Activated naive CD4-positive, alpha-beta T cell treated with anti-CD3 and anti-CD28 coated beads, Interleukin-2, amount 50 U/mL, for 72 hours (primary cell): ENCODE results near the gene EME2. TPM values are rescaled to one million over a fixed set of nuclear protein-coding genes. Genes with fewer than 3 reads are reported as not detected.

Source experiments
- ATAC-seq, 2 donors: fragments of 150-1000 bp; cut with Tn5 transposase; 2 replicates each; pipeline ENCODE4 v1.10.0; 2021; ENCODE audit warnings: mild to moderate bottlenecking in 2 of 2, moderate library complexity in 2 of 2
- DNase-seq, 2 donors: peaks; one replicate each; pipeline ENCODE4 v3.0.0; 2021 to 2022; ENCODE audit warnings: low spot score in 2 of 2
- H3K27ac Mint-ChIP-seq, 2 donors: one replicate each; pipeline ENCODE4 v1.8.0; 2022; ENCODE audit warnings: mild to moderate bottlenecking in 2 of 2, mixed read lengths in 2 of 2
- H3K36me3 Mint-ChIP-seq, 2 donors: one replicate each; pipeline ENCODE4 v1.8.0; 2022; ENCODE audit warnings: mixed read lengths in 2 of 2
- H3K9me3 Mint-ChIP-seq, 2 donors: one replicate each; pipeline ENCODE4 v1.8.0; 2022; ENCODE audit warnings: mixed read lengths in 2 of 2
- total RNA-seq, 2 donors: library from RNA; stranded (reverse); gene quantifications; one replicate each; pipeline ENCODE4 v1.2.3, GENCODE V29; 2022

EME2 gene
- total RNA-seq, 2 donors from 2014 or later = 21.9 to 24.0 TPM

DNA sequence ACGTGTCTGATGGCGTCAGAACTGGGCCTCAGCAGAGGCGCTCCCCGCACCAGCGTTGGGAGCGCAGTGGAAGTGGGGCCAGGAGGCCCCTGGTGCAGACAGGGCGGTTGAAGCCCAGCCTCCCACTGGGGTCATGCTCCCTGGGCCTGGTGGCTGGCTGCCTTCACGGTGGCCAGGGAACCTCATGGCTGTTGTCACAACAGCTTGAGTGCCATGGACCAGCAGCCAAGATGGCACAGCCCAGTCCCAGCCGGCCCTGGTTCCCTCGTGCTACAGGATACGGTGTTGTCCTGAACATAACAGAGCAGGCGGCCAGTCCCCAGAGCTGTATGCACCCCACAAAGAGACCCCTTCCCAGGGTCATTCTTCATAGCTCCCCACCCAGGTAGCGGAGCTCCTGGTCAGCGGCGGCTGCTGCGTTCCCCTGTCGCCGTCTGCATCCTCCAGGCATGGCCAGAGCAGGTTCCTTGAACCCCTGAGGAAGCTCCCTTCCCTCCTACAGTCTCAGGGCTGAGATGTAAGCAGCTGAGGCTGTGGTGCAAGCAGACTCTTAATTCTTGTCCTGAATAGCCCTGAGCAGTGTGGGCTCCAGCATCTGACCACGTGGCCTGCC, 31.0 kb upstream of the EME2 start:
- H3K27ac Mint-ChIP-seq = no peak overlapping the region
- H3K9me3 Mint-ChIP-seq = no peaks in the 10 kb centered on the region
- no peak for DNase-seq
- H3K36me3 Mint-ChIP-seq = no peaks in the 10 kb centered on the region
- ATAC-seq = peak in 1 of 2 donors; percentile 16

DNA sequence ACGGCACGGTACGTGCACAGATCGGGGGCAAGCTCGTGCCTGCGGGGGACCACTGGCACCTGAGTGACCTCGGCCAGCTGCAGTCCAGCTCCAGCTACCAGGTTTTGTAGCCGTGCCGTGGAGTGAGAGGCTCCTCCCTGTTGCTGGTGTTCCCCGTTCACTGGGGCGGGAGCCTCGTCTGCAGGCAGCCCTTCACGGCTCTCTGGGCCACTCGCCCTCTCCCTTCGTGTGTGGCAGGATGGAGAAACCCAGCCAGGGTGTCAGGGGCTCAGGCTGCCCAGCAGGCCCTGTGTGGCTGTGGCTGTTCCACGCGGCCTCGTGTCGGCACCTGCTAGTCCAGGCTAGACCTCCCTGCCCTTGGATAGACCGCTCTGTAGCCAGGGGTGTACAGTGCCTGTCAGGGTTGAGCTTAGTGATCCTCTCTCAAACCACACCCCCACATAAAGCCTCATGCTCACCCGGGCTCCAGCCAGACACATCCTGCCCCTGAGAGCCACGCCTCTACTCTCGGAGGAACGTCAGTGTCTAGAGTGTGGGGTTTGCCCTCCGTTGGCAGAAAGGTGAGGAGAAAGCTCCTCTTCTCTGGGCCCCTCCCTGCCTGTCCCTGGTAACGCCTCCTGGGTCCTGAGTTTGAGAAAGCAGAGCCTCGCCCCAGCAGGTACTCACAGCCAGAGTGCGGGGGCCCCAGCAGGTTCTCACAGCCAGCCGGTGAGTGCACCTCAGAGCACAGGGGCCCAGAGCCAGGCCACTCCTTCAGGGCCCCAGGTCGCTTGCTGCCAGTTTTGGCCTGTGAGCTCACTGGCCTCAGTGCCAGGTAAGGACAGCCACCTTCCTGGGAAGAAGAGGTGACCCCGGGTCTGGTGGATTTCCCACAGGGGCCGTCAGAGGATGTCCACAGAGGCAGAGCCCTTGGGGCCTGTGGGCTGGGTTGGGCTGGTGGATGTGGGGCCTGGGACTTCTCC, 29.0 kb upstream of the EME2 start:
- no peak for ATAC-seq
- DNase-seq = no peak
- H3K36me3 Mint-ChIP-seq = no peaks in the 10 kb centered on the region
- no peaks in the 10 kb centered on the region for H3K9me3 Mint-ChIP-seq
- no peak overlapping the region for H3K27ac Mint-ChIP-seq

DNA sequence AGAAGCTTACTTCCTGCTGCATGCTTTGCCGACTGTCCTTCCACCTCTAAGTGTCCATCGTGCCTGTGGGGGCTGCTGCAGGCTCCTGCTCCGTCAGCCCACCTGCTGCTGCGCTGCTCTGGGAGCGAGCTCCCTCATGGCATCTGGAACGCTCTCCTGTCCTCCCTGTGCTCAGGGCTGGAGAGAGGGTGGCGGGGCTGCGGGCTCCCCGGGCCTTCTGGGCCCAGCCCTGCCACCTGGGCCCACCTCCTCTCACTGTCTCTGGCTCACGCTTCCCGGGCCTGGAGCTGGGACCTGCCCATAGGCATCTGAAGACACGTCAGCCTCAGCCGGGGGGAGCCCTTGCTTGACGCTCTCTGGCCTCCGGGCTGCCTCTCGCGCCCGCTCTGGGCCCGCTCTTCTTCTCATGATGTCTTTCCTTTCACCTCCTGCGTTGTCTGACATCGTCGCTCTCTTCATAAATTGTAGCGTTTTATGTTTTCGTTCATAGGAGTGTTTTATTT, 28.2 kb upstream of the EME2 start:
- H3K27ac Mint-ChIP-seq = peak overlapping the region in 1 of 2 donors; percentile 58
- ATAC-seq (no peak), DNase-seq (no peak)
- H3K9me3 Mint-ChIP-seq = no peaks in the 10 kb centered on the region
- H3K36me3 Mint-ChIP-seq = no peaks in the 10 kb centered on the region

DNA sequence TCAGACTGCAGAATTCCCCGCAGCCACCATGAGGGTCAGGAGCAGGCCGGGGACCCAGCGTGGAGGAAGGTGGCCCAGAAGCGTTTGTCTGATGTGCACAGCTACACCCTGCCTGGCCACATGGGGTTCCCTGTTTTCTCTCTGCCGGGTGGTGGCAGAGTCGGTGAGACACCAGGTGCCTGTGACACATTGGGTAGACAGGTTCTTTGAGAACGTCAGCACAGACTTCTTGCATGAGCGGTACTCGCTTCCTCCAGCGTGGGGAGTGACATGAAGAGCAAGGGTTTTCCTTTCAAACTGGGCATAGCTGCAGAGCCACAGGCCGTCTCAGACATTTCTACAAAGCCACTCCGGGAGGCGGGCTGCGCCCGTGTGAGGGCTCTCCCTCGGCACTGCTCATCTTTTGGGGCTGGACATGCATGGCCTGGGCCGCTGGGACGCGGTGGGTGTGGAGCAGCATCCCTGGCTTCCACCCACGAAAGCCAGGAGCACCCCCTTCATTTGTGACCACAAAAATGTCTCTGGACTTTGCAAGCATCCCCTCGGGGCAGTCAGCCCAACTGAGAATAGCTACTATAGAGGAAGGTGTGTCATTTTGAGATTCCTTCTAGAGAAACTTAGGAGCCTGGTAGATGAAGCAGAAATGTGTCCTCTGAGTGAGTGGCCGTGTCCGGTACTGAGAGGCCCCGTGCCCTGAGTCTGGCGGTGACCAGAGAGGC, 27.3 kb upstream of the EME2 start:
- no peak for ATAC-seq
- Mint-ChIP-seq H3K27ac (peak overlapping the region in 1 of 2 donors; percentile 44), H3K36me3 (no peaks in the 10 kb centered on the region), H3K9me3 (no peaks in the 10 kb centered on the region)
- DNase-seq = no peak

DNA sequence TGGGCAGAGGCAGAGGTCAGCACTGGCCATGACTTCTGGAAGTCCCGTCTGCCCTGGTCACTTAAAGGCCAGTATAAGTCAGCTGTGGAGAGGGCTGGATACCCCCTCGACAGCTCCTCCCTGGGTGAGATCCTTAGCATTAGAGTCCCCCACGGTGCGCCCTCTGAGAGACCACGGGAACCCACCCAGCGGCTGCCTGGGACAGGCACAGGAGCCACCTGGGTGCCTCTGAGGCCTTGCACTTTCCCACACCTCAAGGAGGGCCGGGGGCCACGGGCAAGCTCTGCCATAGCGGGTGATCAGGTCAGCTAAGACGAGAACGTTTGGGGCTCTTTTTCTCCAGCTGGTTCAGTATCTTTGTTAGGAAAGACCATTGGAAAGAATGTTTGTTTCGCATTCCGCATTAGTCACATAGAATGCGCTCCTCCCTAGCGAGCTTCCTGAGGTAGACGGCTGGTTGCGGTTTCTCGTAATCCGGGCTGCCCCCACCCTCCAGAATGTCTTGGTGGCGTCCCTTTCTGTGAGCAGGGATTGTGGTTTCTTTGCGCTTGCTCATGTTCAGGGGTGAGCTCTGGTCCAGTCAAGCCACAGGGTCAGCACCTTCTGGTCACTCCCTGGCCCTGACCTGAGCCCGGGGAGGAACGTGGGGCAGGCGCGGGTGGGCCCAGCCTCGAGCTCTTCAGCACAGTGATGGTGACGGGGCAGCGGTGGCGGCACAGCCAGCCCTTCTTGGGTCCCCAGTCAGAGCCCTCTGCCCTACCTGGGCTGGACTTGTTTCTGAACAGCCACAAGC, 26.5 kb upstream of the EME2 start:
- DNase-seq (no peak), ATAC-seq (no peak)
- H3K36me3 Mint-ChIP-seq = no peaks in the 10 kb centered on the region
- H3K9me3 Mint-ChIP-seq = no peaks in the 10 kb centered on the region
- peak overlapping the region in 1 of 2 donors; percentile 44 for H3K27ac Mint-ChIP-seq

DNA sequence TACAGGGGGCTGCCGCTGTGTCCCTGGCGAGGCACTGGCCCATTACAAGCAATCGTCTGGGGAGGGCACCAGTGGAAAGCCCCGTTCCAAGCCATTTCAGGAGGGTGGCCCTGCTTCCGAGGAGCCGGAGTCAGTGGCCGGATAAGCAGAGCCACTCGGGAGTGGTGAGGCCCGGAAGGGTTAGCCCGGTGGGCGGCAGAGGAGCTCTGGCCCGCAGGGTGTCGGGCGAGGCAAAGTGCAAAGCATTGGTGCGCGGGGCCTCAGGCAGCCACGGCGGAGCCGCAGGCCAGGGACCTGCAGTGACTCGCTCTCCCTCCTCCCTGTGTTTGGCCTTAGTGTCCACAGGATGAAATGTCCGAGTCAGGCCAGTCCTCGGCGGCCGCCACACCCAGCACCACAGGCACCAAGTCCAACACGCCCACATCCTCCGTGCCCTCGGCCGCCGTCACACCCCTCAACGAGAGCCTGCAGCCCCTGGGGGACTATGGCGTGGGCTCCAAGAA, 25.9 kb upstream of the EME2 start:
- no peaks in the 10 kb centered on the region for H3K36me3 Mint-ChIP-seq

DNA sequence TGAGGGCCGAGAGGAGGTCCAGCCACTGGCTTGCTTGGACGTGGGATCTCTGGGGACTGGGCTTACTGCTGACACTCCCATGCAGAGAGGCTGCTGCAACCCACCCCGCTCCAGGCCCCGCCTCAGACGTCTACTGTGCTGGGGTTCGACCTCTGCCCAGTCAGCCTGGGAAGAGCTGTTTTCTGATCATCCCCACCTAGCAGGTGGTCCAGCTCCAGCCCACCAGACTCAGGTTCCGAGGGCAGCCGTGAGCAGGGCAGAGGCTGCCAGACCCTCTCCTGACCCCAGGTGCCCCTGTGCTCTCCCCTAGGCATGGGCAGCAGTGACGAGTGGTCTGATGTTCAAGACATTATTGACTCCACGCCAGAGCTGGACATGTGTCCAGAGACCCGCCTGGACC, 24.7 kb upstream of the EME2 start:
- Mint-ChIP-seq H3K27ac (no peak overlapping the region), H3K36me3 (no peaks in the 10 kb centered on the region), H3K9me3 (no peaks in the 10 kb centered on the region)
- no peak for ATAC-seq
- no peak for DNase-seq

More for the DNA sequence above, 25.9 kb upstream of the EME2 start:
- no peak for DNase-seq
- no peak for ATAC-seq
- Mint-ChIP-seq H3K27ac (no peak overlapping the region), H3K9me3 (no peaks in the 10 kb centered on the region)

DNA sequence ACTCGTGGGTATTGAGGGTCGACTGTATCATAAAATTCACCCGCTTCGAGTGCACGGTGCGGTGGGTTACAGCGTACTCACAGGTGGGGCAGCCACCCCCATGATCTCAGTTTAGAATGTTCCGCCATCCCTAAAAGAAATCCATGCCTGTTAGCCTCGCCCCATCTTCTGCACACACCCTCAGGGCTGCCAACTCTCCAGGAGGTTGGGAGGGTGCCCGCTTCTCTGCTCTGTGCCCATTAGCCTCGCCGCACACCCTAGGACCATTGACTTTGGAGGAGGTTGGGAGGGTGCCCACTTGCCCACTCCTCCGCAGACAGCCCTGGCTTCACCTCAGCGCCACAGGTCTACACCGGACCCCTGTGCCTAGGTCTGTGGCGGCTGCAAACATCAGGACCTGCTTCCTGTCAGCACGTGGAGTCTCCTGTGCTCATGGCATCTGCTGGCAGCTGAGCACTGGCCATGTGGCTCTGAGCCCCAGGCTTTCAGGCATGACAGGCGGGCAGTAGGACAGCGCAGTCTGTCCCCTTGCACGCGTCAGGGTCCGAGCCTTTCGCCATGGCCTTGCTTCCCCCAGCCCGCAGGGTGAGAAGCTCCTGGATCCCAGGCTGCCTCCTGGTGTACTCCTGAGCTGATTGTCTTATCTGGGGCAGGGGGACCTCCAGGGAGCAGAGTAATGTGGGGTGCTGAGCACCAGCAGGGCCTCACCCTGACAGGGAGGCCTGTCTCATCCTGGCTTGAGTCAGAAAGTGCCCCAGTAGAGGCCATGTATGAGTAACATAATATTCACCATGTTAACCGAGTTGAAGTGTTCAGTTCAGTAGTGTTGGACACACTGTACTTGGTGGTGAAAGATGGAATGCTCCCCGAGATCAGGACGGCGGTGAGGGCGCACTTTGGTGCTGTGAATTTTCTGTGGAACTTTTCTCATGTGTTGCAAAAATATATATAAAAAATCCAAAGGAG, 23.2 kb upstream of the EME2 start:
- H3K36me3 Mint-ChIP-seq = no peaks in the 10 kb centered on the region
- DNase-seq = no peak
- peak in 1 of 2 donors; percentile 26 for ATAC-seq
- no peaks in the 10 kb centered on the region for H3K9me3 Mint-ChIP-seq
- H3K27ac Mint-ChIP-seq = no peak overlapping the region

DNA sequence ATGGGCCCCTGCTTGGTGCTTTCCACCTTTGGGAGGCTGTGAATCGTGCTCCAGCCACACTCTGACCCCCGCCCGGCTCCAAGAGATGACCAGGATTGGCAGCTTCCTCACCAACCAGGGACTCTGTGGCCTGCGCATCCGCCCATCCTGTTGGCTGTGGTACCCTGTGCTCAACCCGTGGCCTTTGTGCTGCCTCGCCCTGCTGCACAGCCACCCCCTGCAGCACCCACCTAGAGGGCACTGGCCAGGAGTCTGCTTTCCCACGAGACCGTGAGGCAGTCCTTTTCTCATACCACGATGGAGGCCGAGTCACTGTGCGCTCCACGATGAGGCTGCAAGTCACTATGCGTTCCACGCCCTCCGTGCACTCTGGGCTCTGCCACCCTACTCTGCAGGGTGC, 20.7 kb upstream of the EME2 start:
- DNase-seq (no peak), ATAC-seq (no peak)
- no peaks in the 10 kb centered on the region for H3K36me3 Mint-ChIP-seq
- no peak overlapping the region for H3K27ac Mint-ChIP-seq
- no peaks in the 10 kb centered on the region for H3K9me3 Mint-ChIP-seq

DNA sequence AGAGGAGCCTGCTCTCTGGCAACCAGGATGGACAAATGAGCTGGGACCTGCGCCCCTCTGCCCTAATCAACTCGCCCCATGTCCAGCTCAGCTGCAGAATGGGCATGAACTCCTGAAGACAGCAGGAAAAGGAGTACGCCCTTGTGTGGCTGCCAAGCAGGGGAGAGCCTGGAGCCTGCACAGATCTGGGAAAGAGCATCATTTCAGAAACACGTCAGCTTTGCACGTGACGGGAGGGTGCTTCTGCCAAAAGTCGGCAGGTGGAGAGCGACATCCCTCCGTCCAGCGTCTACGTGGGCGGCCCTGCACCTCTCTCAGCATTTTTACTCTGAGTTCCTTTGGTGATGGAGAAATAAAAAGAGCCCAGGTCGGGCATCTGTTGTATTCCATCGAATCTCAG, 19.8 kb upstream of the EME2 start:
- ATAC-seq (no peak), DNase-seq (no peak)
- Mint-ChIP-seq H3K9me3 (no peaks in the 10 kb centered on the region), H3K27ac (no peak overlapping the region), H3K36me3 (no peaks in the 10 kb centered on the region)

DNA sequence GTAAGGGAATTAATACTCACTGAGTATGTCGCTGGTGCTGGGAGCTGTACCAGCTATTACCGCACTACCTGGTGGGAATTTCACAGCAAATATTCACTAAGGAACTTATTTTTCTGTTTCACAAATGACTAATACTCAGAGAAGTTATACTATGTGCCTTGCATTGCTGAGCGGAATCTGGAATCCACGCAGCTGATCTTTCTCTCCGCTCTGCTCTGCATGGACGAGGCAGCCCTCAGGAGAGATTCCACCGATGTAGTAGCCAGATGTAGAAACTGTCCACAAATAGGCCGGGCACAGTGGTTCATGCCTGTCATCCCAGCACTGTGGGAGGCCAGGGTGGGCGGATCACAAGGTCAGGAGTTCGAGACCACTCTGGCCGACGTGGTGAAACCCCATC, 18.4 kb upstream of the EME2 start:
- DNase-seq (no peak), ATAC-seq (no peak)
- Mint-ChIP-seq H3K36me3 (no peaks in the 10 kb centered on the region), H3K27ac (no peak overlapping the region), H3K9me3 (no peaks in the 10 kb centered on the region)

DNA sequence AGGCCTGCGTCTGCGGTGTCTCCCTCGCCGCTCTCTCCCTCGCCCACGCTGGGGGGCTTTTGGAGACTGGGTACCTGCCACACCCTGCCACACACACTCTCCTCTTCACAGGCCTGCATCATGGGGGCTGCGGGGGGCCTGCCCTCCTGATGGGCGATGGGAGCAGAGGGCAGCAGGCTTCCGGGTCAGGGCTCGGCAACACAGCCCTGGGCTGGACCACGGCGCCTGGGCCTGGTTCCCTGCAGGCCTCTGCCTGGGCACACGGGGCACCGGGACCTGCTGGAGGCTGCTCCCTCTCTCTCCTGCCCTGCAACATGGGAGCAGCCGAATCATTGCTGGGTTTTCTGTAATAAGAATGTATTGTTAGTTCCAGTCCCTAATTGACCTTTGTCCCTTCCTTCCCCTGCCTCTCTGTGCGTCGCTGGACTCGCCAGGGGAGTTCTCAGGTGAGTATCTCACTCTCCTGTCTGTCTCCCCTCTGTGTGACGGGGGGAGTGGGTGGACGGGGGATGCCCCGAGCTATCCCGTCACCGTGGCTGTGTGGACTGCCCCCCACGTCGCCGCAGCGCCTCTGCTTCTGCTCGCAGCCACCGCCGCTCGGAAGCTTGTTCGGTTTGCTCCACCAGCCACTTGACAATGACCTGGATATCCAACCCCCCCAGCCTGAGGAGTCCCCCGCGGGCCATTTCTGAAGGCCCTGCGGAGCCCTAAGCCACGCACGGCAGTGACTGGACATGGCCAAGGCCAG, 14.7 kb upstream of the EME2 start:
- no peak for ATAC-seq
- no peak for DNase-seq
- peak overlapping the region in 1 of 2 donors; percentile 72 for H3K27ac Mint-ChIP-seq
- no peaks in the 10 kb centered on the region for H3K9me3 Mint-ChIP-seq
- H3K36me3 Mint-ChIP-seq = no peaks in the 10 kb centered on the region

DNA sequence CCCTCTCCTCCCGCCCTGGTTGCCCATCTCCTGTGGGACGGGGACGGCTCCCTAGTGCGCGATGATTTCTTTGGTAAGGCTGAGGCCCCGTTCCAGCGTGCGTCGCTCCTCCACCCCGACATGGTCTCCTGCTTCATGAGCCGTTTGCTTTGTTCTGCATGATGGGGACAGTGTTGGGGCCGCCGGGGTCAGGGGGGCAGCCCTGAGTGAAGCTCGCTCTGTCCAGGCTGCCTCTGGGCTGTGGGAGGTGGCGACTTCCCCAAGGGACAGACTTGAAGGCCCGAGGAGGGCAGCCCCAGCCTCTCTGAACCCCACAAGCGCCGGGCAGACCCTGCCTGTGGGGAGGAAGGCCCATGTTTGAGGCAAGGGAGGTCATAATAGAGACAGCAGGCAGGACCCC, 13.7 kb upstream of the EME2 start:
- no peak for DNase-seq
- ATAC-seq = no peak
- H3K9me3 Mint-ChIP-seq = no peaks in the 10 kb centered on the region
- H3K36me3 Mint-ChIP-seq = no peaks in the 10 kb centered on the region
- H3K27ac Mint-ChIP-seq = peak overlapping the region in 1 of 2 donors; percentile 70

DNA sequence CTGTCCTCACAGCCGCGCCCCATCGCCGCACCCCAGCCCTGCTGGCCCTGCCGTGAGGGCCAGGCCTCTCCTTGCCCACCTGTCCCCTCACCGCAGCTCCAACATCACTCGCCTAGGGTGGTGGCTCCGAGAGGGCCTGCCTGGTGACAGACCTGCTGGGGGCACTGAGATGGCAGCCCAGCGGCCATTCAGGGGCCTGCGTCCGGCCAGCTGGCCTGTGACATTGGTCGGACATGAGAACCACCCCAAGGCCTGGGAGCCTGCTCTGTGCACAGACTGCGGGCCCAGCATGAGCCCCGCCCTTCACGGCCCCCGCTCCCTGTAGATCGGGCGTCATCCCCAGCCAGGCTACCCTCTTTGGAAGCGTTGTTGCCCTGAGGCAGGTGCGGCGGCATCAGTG, 13.1 kb upstream of the EME2 start:
- ATAC-seq = no peak
- no peaks in the 10 kb centered on the region for H3K9me3 Mint-ChIP-seq
- H3K27ac Mint-ChIP-seq = no peak overlapping the region

DNA sequence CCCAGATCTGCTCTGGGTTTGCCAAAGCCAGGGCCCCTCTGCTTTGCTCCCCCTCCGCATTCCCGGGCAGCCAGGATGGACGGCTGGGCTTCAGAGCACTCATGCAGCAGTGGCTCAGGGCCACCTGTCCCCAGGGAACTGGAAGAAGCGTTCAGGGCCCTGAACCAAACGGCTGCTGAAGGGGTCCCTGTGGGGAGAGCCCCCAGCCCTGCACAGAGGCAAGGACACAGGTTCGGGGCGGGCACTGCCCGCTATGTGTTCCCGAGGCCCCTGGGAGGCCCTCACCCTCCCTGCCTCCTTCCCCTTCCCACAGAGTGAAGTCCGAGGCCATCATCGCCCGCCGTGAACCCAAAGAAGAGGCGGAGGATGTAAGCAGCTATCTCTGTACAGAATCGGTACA, 11.7 kb upstream of the EME2 start:
- no peak for DNase-seq
- no peak overlapping the region for H3K27ac Mint-ChIP-seq
- H3K9me3 Mint-ChIP-seq = no peaks in the 10 kb centered on the region
- no peak for ATAC-seq
- H3K36me3 Mint-ChIP-seq = no peaks in the 10 kb centered on the region

More for the DNA sequence above, 13.1 kb upstream of the EME2 start:
- DNase-seq = no peak
- H3K36me3 Mint-ChIP-seq = no peaks in the 10 kb centered on the region
